Fibroblast of mammary gland (primary cell): ENCODE results near the gene FSTL5.

Experiments used
- DNase-seq: peaks from one replicate; pipeline ENCODE4 v3.0.0-alpha.2; 2010; ENCODE audit warnings: low read depth
- H3K4me3 ChIP-seq: 2 replicates; pipeline ENCODE4 v1.5.1; 2011; ENCODE audit warnings: low read depth, mild to moderate bottlenecking, low read length, moderate library complexity; ENCODE audit not compliant: control insufficient read depth
- CTCF ChIP-seq: conservative IDR thresholded peaks from 2 replicates; pipeline ENCODE4 v1.5.1; 2011; ENCODE audit warnings: low read depth, low read length, inconsistent platforms; ENCODE audit not compliant: control insufficient read depth, insufficient read depth

FSTL5 gene

GRCh38 chr4:161815841-161816240 is 348.0 kb downstream of the FSTL5 start:
- DNase-seq: no peak
- no peak for TF ChIP-seq CTCF
- no peak overlapping the region for H3K4me3 ChIP-seq

- no peak for TF ChIP-seq CTCF
- no peak for DNase-seq
- no peak overlapping the region for H3K4me3 ChIP-seq
Observed at GRCh38 chr4:161813889-161814288, 349.9 kb downstream of the FSTL5 start.

GRCh38 chr4:161813389-161813788 is 350.4 kb downstream of the FSTL5 start:
- no peak for DNase-seq
- H3K4me3 ChIP-seq: no peak overlapping the region
- TF ChIP-seq CTCF: no peak

GRCh38 chr4:161803171-161803570 is 360.6 kb downstream of the FSTL5 start:
- H3K4me3 ChIP-seq: no peak overlapping the region
- no peak for TF ChIP-seq CTCF
- no peak for DNase-seq

- TF ChIP-seq CTCF: no peak
- no peak for DNase-seq
- no peak overlapping the region for H3K4me3 ChIP-seq
Observed at GRCh38 chr4:161799710-161800109, 364.1 kb downstream of the FSTL5 start.

- TF ChIP-seq CTCF: no peak
- no peak for DNase-seq
- no peak overlapping the region for H3K4me3 ChIP-seq
Observed at GRCh38 chr4:161792991-161793390, 370.8 kb downstream of the FSTL5 start.
